ENCODE results near the gene TRAF3. TPM values are rescaled to one million over a fixed set of nuclear protein-coding genes. Genes with fewer than 3 reads are reported as not detected.

Gene TRAF3
- total RNA-seq, 2 donors from 2014 or later, result 20.8 to 26.0 TPM

DNA sequence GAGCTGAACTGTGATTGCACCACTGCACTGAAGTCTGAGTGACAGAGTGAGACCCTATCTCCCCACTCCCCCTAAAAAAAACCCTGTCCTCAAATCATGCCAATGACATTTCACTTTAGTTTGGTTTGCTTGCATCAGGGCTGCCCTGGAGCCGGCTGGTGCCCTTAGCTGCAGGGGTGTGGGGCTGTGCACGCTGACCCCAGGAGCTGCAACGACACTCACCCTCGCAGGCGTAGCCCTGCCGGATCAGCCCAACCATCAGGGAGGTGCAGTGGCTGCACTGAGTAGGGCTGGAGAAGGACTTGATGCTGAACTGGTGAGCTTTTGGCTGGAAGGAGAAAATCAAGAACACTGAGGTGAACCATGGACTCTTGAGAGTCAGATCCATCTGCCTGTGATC lies 175.0 kb downstream of the TRAF3 start:
- intact Hi-C loops (cut with DNase I), result no loop called here
- Histone ChIP-seq H3K4me1 (no peaks in the 10 kb centered on the region), H3K9me3 (no peaks in the 10 kb centered on the region), H3K27me3 (no peaks in the 10 kb centered on the region), H3K27ac (no peak overlapping the region), H3K36me3 (peaks cover 26% of the 10 kb centered on the region), H3K9ac (ENCODE audit: low read depth in 2 of 2, low read length in 2 of 2) (no peak overlapping the region), H3K4me3 (no peak overlapping the region)
- TF ChIP-seq, protein P1, sequence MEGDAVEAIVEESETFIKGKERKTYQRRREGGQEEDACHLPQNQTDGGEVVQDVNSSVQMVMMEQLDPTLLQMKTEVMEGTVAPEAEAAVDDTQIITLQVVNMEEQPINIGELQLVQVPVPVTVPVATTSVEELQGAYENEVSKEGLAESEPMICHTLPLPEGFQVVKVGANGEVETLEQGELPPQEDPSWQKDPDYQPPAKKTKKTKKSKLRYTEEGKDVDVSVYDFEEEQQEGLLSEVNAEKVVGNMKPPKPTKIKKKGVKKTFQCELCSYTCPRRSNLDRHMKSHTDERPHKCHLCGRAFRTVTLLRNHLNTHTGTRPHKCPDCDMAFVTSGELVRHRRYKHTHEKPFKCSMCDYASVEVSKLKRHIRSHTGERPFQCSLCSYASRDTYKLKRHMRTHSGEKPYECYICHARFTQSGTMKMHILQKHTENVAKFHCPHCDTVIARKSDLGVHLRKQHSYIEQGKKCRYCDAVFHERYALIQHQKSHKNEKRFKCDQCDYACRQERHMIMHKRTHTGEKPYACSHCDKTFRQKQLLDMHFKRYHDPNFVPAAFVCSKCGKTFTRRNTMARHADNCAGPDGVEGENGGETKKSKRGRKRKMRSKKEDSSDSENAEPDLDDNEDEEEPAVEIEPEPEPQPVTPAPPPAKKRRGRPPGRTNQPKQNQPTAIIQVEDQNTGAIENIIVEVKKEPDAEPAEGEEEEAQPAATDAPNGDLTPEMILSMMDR (IDR thresholded peaks at IDR 0.05), result no peak
- no peak for DNase-seq

DNA sequence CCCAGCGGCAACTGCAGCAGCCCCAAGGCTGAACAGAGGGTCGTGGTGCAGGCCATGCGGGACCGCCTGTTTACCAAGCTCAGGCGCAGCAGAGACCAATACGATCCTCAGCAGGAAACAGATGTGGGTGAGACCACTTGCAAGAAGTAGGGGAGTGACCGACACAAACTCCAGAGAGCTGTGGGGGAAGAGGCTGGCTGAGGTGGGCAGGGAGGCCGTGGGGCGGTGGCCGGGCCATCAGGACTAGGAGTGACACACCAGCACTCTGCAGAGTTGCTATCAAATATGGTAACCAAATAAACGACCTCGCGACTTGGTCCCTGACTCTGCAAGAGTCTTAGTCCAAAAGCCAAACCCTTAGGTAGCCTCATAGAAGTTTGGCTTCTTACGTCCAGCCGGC lies 175.9 kb downstream of the TRAF3 start:
- no peak for DNase-seq
- Histone ChIP-seq H3K27ac (no peak overlapping the region), H3K9me3 (no peaks in the 10 kb centered on the region), H3K36me3 (peaks cover 21% of the 10 kb centered on the region), H3K4me1 (no peaks in the 10 kb centered on the region), H3K9ac (ENCODE audit: low read depth in 2 of 2, low read length in 2 of 2) (no peak overlapping the region), H3K27me3 (no peaks in the 10 kb centered on the region), H3K4me3 (no peak overlapping the region)
- TF ChIP-seq, protein P1 (IDR thresholded peaks at IDR 0.05), result no peak
- intact Hi-C loops (cut with DNase I), result no loop called here

DNA sequence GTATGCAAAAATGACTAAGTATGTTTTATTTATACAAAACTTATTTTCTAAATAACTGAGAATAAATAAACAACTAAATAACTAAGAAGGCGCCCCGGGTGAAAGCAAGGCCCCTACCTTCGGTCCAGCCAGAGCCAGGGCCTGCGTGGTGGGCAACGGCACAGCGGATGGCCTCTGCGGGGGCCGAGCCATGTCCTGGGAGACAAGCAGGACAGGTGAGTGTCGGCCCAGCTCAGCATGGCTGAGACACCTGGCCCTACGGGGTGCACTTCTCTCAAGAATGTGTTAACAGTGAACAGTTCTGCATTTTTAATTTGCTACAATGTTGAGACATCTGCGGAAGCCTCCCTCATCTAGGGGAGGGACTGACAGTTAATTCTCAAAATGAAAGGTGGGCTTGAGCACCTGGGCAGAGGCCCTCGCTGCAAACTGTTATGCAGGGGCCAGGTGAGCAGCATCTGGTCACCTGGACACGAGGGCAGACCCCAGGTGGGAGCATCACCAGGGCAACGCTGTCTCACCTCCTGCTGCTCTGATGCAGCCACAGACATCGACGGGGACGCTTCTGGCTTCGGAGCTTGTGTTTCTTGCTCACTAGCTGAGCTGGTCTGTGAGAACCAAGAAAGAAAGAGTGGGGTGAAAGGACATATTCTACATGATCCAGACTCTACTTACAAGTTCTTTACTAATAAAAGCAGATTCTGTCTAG lies 177.0 kb downstream of the TRAF3 start:
- intact Hi-C loops (cut with DNase I), result no loop called here
- Histone ChIP-seq H3K27me3 (no peaks in the 10 kb centered on the region), H3K4me3 (no peak overlapping the region), H3K9me3 (no peaks in the 10 kb centered on the region), H3K9ac (ENCODE audit: low read depth in 2 of 2, low read length in 2 of 2) (no peak overlapping the region), H3K36me3 (peaks cover 15% of the 10 kb centered on the region), H3K4me1 (no peaks in the 10 kb centered on the region), H3K27ac (no peak overlapping the region)
- DNase-seq, result no peak
- TF ChIP-seq, protein P1 (IDR thresholded peaks at IDR 0.05), result no peak

DNA sequence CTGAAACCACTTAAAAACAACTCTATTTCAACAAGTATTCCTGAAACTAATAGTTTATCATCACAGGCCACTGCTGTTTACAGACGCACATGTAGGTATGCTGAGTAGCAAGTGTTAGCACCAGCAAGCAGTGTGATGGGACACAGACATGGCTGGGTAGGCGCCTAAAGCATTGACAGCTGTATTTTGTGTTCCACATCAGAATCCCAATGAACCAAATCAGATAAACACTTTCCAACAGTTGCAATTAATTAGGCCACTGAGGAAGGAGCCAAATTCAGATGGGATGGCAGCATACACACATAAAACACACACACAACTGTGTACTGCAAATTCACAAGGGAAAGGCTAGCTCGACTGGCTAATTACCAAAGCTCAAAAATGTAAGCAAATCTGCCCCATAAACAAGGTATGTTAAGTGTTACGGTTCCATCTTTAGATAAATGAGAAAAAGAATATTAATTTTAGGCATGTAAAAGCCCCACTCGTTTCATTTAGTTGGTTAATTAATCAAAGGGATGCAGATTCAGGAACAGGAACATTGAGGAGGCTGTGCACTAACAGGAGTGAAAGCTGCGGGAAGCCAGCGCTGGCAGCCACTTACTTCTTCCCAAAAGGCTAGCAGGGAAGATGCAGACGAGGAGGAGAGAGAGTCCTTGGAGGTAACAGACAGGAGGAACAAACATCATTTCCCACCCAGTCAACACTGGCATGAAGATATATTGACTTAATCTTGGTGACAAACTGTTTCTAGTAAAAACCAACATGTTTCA lies 178.6 kb downstream of the TRAF3 start:
- Histone ChIP-seq H3K9me3 (no peaks in the 10 kb centered on the region), H3K4me1 (no peaks in the 10 kb centered on the region), H3K27me3 (no peaks in the 10 kb centered on the region), H3K4me3 (no peak overlapping the region), H3K27ac (no peak overlapping the region), H3K36me3 (peaks cover 10% of the 10 kb centered on the region), H3K9ac (ENCODE audit: low read depth in 2 of 2, low read length in 2 of 2) (no peak overlapping the region)
- TF ChIP-seq, protein P1 (IDR thresholded peaks at IDR 0.05), result no peak
- no peak for DNase-seq
- intact Hi-C loops (cut with DNase I), result no loop called here

DNA sequence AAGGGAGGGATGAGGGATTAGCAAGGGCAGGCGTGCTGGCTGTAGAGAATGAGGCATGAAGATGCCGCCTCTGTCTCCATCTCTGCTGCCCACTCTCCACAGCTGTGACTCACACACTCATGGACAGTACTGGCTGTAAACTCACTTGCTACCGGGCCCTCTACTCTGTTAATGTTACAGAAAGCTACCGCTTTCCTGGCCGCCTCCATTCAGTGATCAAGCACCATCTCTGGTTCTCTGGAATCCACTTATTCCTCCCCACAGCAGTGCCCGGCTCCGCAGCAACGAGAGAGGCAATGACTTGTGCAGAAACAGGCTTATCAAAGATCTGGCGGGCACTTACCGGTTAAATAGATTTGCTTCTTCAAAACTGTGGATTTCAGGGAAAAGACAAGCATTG lies 180.0 kb downstream of the TRAF3 start:
- Histone ChIP-seq H3K27ac (no peak overlapping the region), H3K36me3 (peaks cover 10% of the 10 kb centered on the region), H3K27me3 (no peaks in the 10 kb centered on the region), H3K4me3 (no peak overlapping the region), H3K4me1 (no peaks in the 10 kb centered on the region), H3K9ac (ENCODE audit: low read depth in 2 of 2, low read length in 2 of 2) (no peak overlapping the region), H3K9me3 (no peaks in the 10 kb centered on the region)
- DNase-seq, result no peak
- TF ChIP-seq, protein P1 (IDR thresholded peaks at IDR 0.05), result no peak
- intact Hi-C loops (cut with DNase I), result no loop called here
